PC-3 (cell line): Measurements from ENCODE around the gene FNDC5.

ENCODE experiments used
- EZH2 ChIP-seq: fragments of 300-600 bp; sonication (generic); IDR thresholded peaks from one replicate; pipeline ENCODE4 v1.6.1; 2017; ENCODE audit warnings: antibody characterized with exemption, mild to moderate bottlenecking, low read length; ENCODE audit not compliant: unreplicated experiment
- EZH2phosphoT487 ChIP-seq: fragments of 300-600 bp; sonication (generic); IDR thresholded peaks from 2 replicates; pipeline ENCODE4 v1.6.1; 2018; ENCODE audit warnings: mild to moderate bottlenecking, antibody characterized with exemption, low read length, borderline replicate concordance
- TF ChIP-seq, protein P1 (sequence below): fragments of 300-600 bp; sonication (generic); conservative IDR thresholded peaks from 2 replicates; pipeline ENCODE4 v1.5.1; 2017; ENCODE audit warnings: antibody characterized with exemption, low read depth, mild to moderate bottlenecking, low read length

DNA sequence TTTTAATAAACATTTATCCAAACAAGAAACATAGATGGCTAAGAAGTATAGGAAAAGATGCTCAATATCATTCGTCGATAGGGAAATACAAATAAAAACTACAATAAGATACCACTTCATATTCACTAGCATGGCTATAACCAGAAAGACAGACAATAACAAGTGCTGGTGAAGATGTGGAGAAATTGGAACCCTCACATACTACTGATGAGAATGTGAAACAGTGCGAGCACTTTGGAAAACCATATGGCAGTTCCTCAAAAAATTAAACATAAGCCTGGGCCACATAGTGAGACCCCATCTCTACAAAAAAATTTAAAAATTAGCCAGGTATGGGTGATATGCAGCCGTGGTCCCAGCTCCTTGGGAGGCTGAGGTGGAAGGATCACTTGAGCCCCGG is 39.6 kb upstream of the FNDC5 start:
- TF ChIP-seq, protein P1, sequence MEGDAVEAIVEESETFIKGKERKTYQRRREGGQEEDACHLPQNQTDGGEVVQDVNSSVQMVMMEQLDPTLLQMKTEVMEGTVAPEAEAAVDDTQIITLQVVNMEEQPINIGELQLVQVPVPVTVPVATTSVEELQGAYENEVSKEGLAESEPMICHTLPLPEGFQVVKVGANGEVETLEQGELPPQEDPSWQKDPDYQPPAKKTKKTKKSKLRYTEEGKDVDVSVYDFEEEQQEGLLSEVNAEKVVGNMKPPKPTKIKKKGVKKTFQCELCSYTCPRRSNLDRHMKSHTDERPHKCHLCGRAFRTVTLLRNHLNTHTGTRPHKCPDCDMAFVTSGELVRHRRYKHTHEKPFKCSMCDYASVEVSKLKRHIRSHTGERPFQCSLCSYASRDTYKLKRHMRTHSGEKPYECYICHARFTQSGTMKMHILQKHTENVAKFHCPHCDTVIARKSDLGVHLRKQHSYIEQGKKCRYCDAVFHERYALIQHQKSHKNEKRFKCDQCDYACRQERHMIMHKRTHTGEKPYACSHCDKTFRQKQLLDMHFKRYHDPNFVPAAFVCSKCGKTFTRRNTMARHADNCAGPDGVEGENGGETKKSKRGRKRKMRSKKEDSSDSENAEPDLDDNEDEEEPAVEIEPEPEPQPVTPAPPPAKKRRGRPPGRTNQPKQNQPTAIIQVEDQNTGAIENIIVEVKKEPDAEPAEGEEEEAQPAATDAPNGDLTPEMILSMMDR: no peak
- no peak for TF ChIP-seq EZH2
- no peak for TF ChIP-seq EZH2phosphoT487
